ENCODE results near the gene MTFR1L.
"Not testable (repeated sequence)": the region's sequence is repeated elsewhere in the genome, so short reads cannot be mapped to it uniquely, and the experiment has no call there.

MTFR1L gene

GRCh38 chr1:25829046-25829445 is 9.3 kb downstream of the MTFR1L start:
- no peak for DNase-seq

- DNase-seq = no peak
These were observed 11.9 kb downstream of the MTFR1L start for GRCh38 chr1:25831569-25832196.

- no peak for DNase-seq
These were observed 12.7 kb downstream of the MTFR1L start for GRCh38 chr1:25832336-25833037.

GRCh38 chr1:25833158-25833557 is 13.4 kb downstream of the MTFR1L start:
- DNase-seq = no peak

GRCh38 chr1:25834894-25835293 is 15.1 kb downstream of the MTFR1L start:
- no peak for DNase-seq

- no peak for DNase-seq
These were observed 16.9 kb downstream of the MTFR1L start for GRCh38 chr1:25836695-25837094.

- no peak for DNase-seq
These were observed 17.6 kb downstream of the MTFR1L start for GRCh38 chr1:25837262-25837875.

GRCh38 chr1:25839808-25840207 is 20.1 kb downstream of the MTFR1L start:
- not testable (repeated sequence) for DNase-seq

- no peak for DNase-seq
These were observed 23.7 kb downstream of the MTFR1L start for GRCh38 chr1:25843483-25843882.

GRCh38 chr1:25844536-25845337 is 25.0 kb downstream of the MTFR1L start:
- DNase-seq = no peak

GRCh38 chr1:25845664-25846063 is 25.9 kb downstream of the MTFR1L start:
- DNase-seq = no peak

- DNase-seq = no peak
These were observed 28.2 kb downstream of the MTFR1L start for GRCh38 chr1:25847929-25848328.

- DNase-seq = no peak
These were observed 28.8 kb downstream of the MTFR1L start for GRCh38 chr1:25848531-25848930.

GRCh38 chr1:25854554-25854953 is 34.8 kb downstream of the MTFR1L start:
- no peak for DNase-seq

GRCh38 chr1:25856856-25857255 is 37.1 kb downstream of the MTFR1L start:
- DNase-seq = no peak

- no peak for DNase-seq
These were observed 38.7 kb downstream of the MTFR1L start for GRCh38 chr1:25858494-25858893.

- DNase-seq = peak; percentile 69
These were observed 39.4 kb downstream of the MTFR1L start, which contains the start of gene AUNIP for GRCh38 chr1:25858906-25859789. AUNIP (minus strand) TSS chr1:25859457; CDS start chr1:25859357, 100 bp downstream.

- DNase-seq = no peak
These were observed 41.8 kb downstream of the MTFR1L start for GRCh38 chr1:25861316-25862286.

GRCh38 chr1:25862785-25863485 is 43.2 kb downstream of the MTFR1L start:
- DNase-seq = no peak
